GM23338 (cell line): Measurements from ENCODE around the gene CACNA2D3.

Source experiments
- CREB1 ChIP-seq: fragments of 250-450 bp; sonication (Bioruptor Pico); IDR thresholded peaks from 2 replicates; pipeline ENCODE4 v1.5.0; 2020; ENCODE audit warnings: low read depth, mild to moderate bottlenecking, moderate library complexity
- CTCF ChIP-seq, 2 experiments: fragments of 200-600 bp in 1 of 2; sonication (generic) in 1 of 2; conservative IDR thresholded peaks; 2 replicates each; pipeline versions ENCODE4 v1.5.1 to v1.6.1; 2016 to 2017; ENCODE audit warnings: antibody characterized with exemption in 2 of 2, low read depth in 2 of 2, mild to moderate bottlenecking in 2 of 2, moderate library complexity in 1 of 2
- EZH2 ChIP-seq: fragments of 200-600 bp; sonication (generic); IDR thresholded peaks from one replicate; pipeline ENCODE4 v1.8.0; 2017; ENCODE audit warnings: antibody characterized with exemption, mild to moderate bottlenecking, low read depth; ENCODE audit not compliant: unreplicated experiment
- EZH2phosphoT487 ChIP-seq: fragments of 200-600 bp; sonication (generic); IDR thresholded peaks from one replicate; pipeline ENCODE4 v1.8.1; 2018; ENCODE audit warnings: antibody characterized with exemption; ENCODE audit not compliant: unreplicated experiment
- JUNB ChIP-seq: IDR thresholded peaks from one replicate; pipeline ENCODE4 v1.6.1; 2016; ENCODE audit warnings: antibody characterized with exemption; ENCODE audit not compliant: unreplicated experiment
- POLR2AphosphoS5 ChIP-seq: IDR thresholded peaks from 2 replicates; pipeline ENCODE4 v1.6.1; 2016; ENCODE audit warnings: antibody characterized with exemption, low read depth
- ZNF114 ChIP-seq: fragments of 250-450 bp; sonication (Bioruptor Pico); IDR thresholded peaks from 2 replicates; pipeline ENCODE4 v1.5.0; 2020; ENCODE audit warnings: mild to moderate bottlenecking, moderate library complexity
- ZNF331 ChIP-seq: fragments of 250-450 bp; sonication (Bioruptor Pico); IDR thresholded peaks from 2 replicates; pipeline ENCODE4 v1.5.0; 2020; ENCODE audit warnings: low read depth, mild to moderate bottlenecking, moderate library complexity
- TF ChIP-seq, protein P1 (sequence below): IDR thresholded peaks from one replicate; pipeline ENCODE4 v1.6.1; 2018; ENCODE audit warnings: antibody characterized with exemption; ENCODE audit not compliant: unreplicated experiment
- TF ChIP-seq, protein P2 (sequence below): IDR thresholded peaks from 2 replicates; pipeline ENCODE4 v1.6.1; 2016; ENCODE audit warnings: antibody characterized with exemption

GRCh38 chr3:54901906-54902685, 779.7 kb downstream of the CACNA2D3 start:
- TF ChIP-seq CTCF (conservative IDR thresholded peaks at IDR 0.05; ENCODE audit: low read depth in 2 of 2) (no peak), POLR2AphosphoS5 (no peak), EZH2 (no peak), EZH2phosphoT487 (no peak), ZNF114 (CRISPR knock-in tag) (no peak), ZNF331 (CRISPR knock-in tag) (no peak), CREB1 (no peak), JUNB (no peak)
- TF ChIP-seq, protein P1, sequence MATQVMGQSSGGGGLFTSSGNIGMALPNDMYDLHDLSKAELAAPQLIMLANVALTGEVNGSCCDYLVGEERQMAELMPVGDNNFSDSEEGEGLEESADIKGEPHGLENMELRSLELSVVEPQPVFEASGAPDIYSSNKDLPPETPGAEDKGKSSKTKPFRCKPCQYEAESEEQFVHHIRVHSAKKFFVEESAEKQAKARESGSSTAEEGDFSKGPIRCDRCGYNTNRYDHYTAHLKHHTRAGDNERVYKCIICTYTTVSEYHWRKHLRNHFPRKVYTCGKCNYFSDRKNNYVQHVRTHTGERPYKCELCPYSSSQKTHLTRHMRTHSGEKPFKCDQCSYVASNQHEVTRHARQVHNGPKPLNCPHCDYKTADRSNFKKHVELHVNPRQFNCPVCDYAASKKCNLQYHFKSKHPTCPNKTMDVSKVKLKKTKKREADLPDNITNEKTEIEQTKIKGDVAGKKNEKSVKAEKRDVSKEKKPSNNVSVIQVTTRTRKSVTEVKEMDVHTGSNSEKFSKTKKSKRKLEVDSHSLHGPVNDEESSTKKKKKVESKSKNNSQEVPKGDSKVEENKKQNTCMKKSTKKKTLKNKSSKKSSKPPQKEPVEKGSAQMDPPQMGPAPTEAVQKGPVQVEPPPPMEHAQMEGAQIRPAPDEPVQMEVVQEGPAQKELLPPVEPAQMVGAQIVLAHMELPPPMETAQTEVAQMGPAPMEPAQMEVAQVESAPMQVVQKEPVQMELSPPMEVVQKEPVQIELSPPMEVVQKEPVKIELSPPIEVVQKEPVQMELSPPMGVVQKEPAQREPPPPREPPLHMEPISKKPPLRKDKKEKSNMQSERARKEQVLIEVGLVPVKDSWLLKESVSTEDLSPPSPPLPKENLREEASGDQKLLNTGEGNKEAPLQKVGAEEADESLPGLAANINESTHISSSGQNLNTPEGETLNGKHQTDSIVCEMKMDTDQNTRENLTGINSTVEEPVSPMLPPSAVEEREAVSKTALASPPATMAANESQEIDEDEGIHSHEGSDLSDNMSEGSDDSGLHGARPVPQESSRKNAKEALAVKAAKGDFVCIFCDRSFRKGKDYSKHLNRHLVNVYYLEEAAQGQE: no peak
- TF ChIP-seq, protein P2, sequence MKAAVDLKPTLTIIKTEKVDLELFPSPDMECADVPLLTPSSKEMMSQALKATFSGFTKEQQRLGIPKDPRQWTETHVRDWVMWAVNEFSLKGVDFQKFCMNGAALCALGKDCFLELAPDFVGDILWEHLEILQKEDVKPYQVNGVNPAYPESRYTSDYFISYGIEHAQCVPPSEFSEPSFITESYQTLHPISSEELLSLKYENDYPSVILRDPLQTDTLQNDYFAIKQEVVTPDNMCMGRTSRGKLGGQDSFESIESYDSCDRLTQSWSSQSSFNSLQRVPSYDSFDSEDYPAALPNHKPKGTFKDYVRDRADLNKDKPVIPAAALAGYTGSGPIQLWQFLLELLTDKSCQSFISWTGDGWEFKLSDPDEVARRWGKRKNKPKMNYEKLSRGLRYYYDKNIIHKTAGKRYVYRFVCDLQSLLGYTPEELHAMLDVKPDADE: no peak
